ENCODE measurements around the gene SINHCAF. TPM values are rescaled to one million over a fixed set of nuclear protein-coding genes. Genes with fewer than 3 reads are reported as not detected.
A peak's percentile ranks its signal among the peaks of the same experiment; 100 is the strongest.

The SINHCAF gene
- total and polyA plus RNA-seq, 4 donors = 2.3 to 10.3 (median 4.9) TPM

- Histone ChIP-seq H3K4me3 (ENCODE audit: low read depth in 1 of 3, low read length in 3 of 3) (no peak overlapping the region), H3K9ac (ENCODE audit: low read depth in 1 of 2, low read length in 2 of 2) (no peak overlapping the region), H3K4me1 (ENCODE audit: control insufficient read depth in 4 of 4, insufficient read depth in 4 of 4, low read length in 3 of 4) (peaks cover 0 to 9% (median 0%) of the 10 kb centered on the region in 4 donors), H3K36me3 (ENCODE audit: control insufficient read depth in 4 of 4, insufficient read depth in 3 of 4, low read depth in 1 of 4, low read length in 3 of 4) (no peaks in the 10 kb centered on the region), H3K9me3 (ENCODE audit: control insufficient read depth in 4 of 4, low read length in 3 of 4) (no peaks in the 10 kb centered on the region), H3K27me3 (ENCODE audit: control insufficient read depth in 4 of 4, insufficient read depth in 4 of 4, low read length in 3 of 4) (no peaks in the 10 kb centered on the region), H3K27ac (ENCODE audit: low read depth in 1 of 2, low read length in 2 of 2) (no peak overlapping the region)
- no peak for TF ChIP-seq CTCF (IDR thresholded peaks at IDR 0.05; ENCODE audit: low read depth, low read length, missing input control)
- TF ChIP-seq NR2F2 (IDR thresholded peaks at IDR 0.05) = no peak
- TF ChIP-seq ATF3 (IDR thresholded peaks at IDR 0.05) = no peak
- TF ChIP-seq RXRA (IDR thresholded peaks at IDR 0.05) = no peak
- TF ChIP-seq FOXA2 (IDR thresholded peaks at IDR 0.05) = no peak
- TF ChIP-seq EGR1 (IDR thresholded peaks at IDR 0.05; ENCODE audit: low read depth in 2 of 2) = no peak
- no peak for TF ChIP-seq RAD21 (IDR thresholded peaks at IDR 0.05)
- no peak for TF ChIP-seq SP1 (IDR thresholded peaks at IDR 0.05)
- no peak for TF ChIP-seq HNF4G (IDR thresholded peaks at IDR 0.05)
- no peak for TF ChIP-seq TAF1 (conservative IDR thresholded peaks at IDR 0.05)
- no peak for TF ChIP-seq REST (IDR thresholded peaks at IDR 0.05)
- no peak for TF ChIP-seq HNF4A (conservative IDR thresholded peaks at IDR 0.05)
- no peak for TF ChIP-seq JUND (IDR thresholded peaks at IDR 0.05)
- DNase-seq (ENCODE audit: low spot score) = no peak
- 75% methylated on average over 9 of the region's 9 CpGs for WGBS
Measured at GRCh38 chr12:31235868-31236395, 90.0 kb downstream of the SINHCAF start.

- WGBS = 42% methylated on average over 12 of the region's 12 CpGs
- no peaks in the 10 kb centered on the region for H3K27me3 ChIP-seq (ENCODE audit: control insufficient read depth in 4 of 4, insufficient read depth in 4 of 4, low read length in 3 of 4)
- no peak overlapping the region for H3K27ac ChIP-seq (ENCODE audit: low read depth in 1 of 2, low read length in 2 of 2)
Measured at GRCh38 chr12:31234955-31235867, 90.7 kb downstream of the SINHCAF start.

More at GRCh38 chr12:31234955-31235867, 90.7 kb downstream of the SINHCAF start:
- TF ChIP-seq GABPA (IDR thresholded peaks at IDR 0.05 in 1 of 2, conservative IDR thresholded peaks at IDR 0.05 in 1 of 2) (no peak), TAF1 (conservative IDR thresholded peaks at IDR 0.05) (no peak), RXRA (IDR thresholded peaks at IDR 0.05) (no peak), REST (IDR thresholded peaks at IDR 0.05) (no peak), RAD21 (IDR thresholded peaks at IDR 0.05) (peak; percentile 32 to 65), HNF4G (IDR thresholded peaks at IDR 0.05) (no peak), EGR1 (IDR thresholded peaks at IDR 0.05; ENCODE audit: low read depth in 2 of 2) (no peak), FOXA1 (IDR thresholded peaks at IDR 0.05) (no peak), NR2F2 (IDR thresholded peaks at IDR 0.05) (no peak), HNF4A (conservative IDR thresholded peaks at IDR 0.05) (no peak), CTCF (IDR thresholded peaks at IDR 0.05; ENCODE audit: low read depth, low read length, missing input control) (peak; percentile 62)
- H3K9me3 ChIP-seq (ENCODE audit: control insufficient read depth in 4 of 4, low read length in 3 of 4) = no peaks in the 10 kb centered on the region
- no peak overlapping the region for H3K4me3 ChIP-seq (ENCODE audit: low read depth in 1 of 3, low read length in 3 of 3)
- no peaks in the 10 kb centered on the region for H3K36me3 ChIP-seq (ENCODE audit: control insufficient read depth in 4 of 4, insufficient read depth in 3 of 4, low read depth in 1 of 4, low read length in 3 of 4)
- H3K9ac ChIP-seq (ENCODE audit: low read depth in 1 of 2, low read length in 2 of 2) = no peak overlapping the region
- DNase-seq (ENCODE audit: low spot score) = peak; percentile 34
- peaks cover 0 to 9% (median 0%) of the 10 kb centered on the region in 4 donors for H3K4me1 ChIP-seq (ENCODE audit: control insufficient read depth in 4 of 4, insufficient read depth in 4 of 4, low read length in 3 of 4)

Measured in liver (tissue), 9 donors.